Ovary (tissue), 9 donors: ENCODE data around the gene BICC1. TPM values are rescaled to one million over a fixed set of nuclear protein-coding genes. Genes with fewer than 3 reads are reported as not detected.

ENCODE experiments used
- DNase-seq, 5 donors: peaks; one replicate each; pipeline ENCODE4 v3.0.0-alpha.2; 2019 to 2020
- H3K27ac ChIP-seq, 2 donors: fragments of 200-600 bp; one replicate each; pipeline versions ENCODE4 v1.5.1 to v1.8.0; 2019 to 2022
- H3K27me3 ChIP-seq: fragments of 200-600 bp; one replicate; pipeline ENCODE4 v1.8.0; 2022
- H3K36me3 ChIP-seq: fragments of 200-600 bp; sonication (generic); one replicate; pipeline ENCODE4 v1.5.1; 2019
- H3K4me1 ChIP-seq: one replicate; pipeline ENCODE4 v1.8.1; 2013; ENCODE audit warnings: mild to moderate bottlenecking, moderate library complexity; ENCODE audit not compliant: insufficient read depth
- H3K4me3 ChIP-seq: fragments of 200-600 bp; sonication (generic); one replicate; pipeline ENCODE4 v1.5.1; 2017
- H3K9me3 ChIP-seq, 2 donors: fragments of 200-600 bp in 1 of 2; sonication (generic) in 1 of 2; one replicate each; pipeline versions ENCODE4 v1.5.1 to v1.8.1; 2013 to 2019; ENCODE audit warnings: mild to moderate bottlenecking in 1 of 2, moderate library complexity in 1 of 2
- CTCF ChIP-seq, 3 donors: fragments of 450-650 bp in 2 of 3; fragments of 200-600 bp in 1 of 3; IDR thresholded peaks; one replicate each; pipeline versions ENCODE4 v1.5.1 to v1.8.0; 2016 to 2022; ENCODE audit warnings: antibody characterized with exemption in 3 of 3, mild to moderate bottlenecking in 1 of 3
- EP300 ChIP-seq: sonication (generic); formaldehyde crosslinking; IDR thresholded peaks from one replicate; pipeline ENCODE4 v1.6.1; 2017; ENCODE audit warnings: antibody characterized with exemption
- POLR2A ChIP-seq: fragments of 450-650 bp; IDR thresholded peaks from one replicate; pipeline ENCODE4 v1.6.1; 2017; ENCODE audit warnings: antibody characterized with exemption, mild to moderate bottlenecking, moderate library complexity
- WGBS, 3 donors: extraction: QIAGEN DNeasy Blood & Tissue Kit in 1 of 3; methylation state at CpG; one replicate each; pipeline versions ENCODE4 v1.1.5 to v1.1.7; 2013 to 2017; 5-methylcytosine and 5-hydroxymethylcytosine counted together
- intact Hi-C, 4 donors: fragments of 100-400 bp; cut with DNase I; formaldehyde crosslinking; loops; one replicate each; pipeline versions ENCODE4 v1.11.0 to v1.15.1; 2022 to 2023
- polyA plus RNA-seq, 2 donors: library from polyadenylated mRNA; stranded (reverse); fragments of 200-250 nt in 1 of 2; fragments of 350-450 nt in 1 of 2; fragmentation: Illumina TruSeq in 1 of 2; extraction: RNeasy Lipid Tissue Mini Kit (QIAGEN cat#74804) in 1 of 2; gene quantifications; one replicate each; pipeline ENCODE4 v1.2.3, GENCODE V29; 2013 to 2014
- total RNA-seq, 7 donors: library from RNA; depleted of rRNA in 2 of 7; stranded (reverse); fragments of >200 nt in 2 of 7; fragmentation: NEBNext Ultra II Directional in 3 of 7; extraction: Animal tissue kit (Norgen Biotek cat#: 25700) in 3 of 7; gene quantifications; one replicate each; pipeline versions ENCODE4 v1.1.0 to v1.2.4, GENCODE V29; 2016 to 2023
- donor health status: DM: no; HTN: no; CAD: no; lungs with moderate emphysema.
- donor health status: DM: no; HTN: no; CAD: no.
- donor health status: Bipolar disorder and iron deficiency.
- donor health status: DM: yes; HTN: yes; CAD: no.
- donor health status: DM: no; HTN: no; CAD: no.
- donor health status: DM: yes; HTN: yes; CAD: no.

Gene BICC1
- total and polyA plus RNA-seq, 9 donors = 13.6 to 43.4 (median 23.5) TPM

- DNase-seq = no peak
- H3K27me3 ChIP-seq = no peaks in the 10 kb centered on the region
- no peak overlapping the region for H3K27ac ChIP-seq
- intact Hi-C loops = loop anchor here in 2 of 4 donors (10.0 kb wide), 1 partner anchor 227 kb away; no protein-coding TSS in a partner anchor
- 75 to 83% (median 80%) methylated on average over 3 of the region's 3 CpGs for WGBS, 3 donors
- no peak overlapping the region for H3K4me3 ChIP-seq
- peaks cover 5% of the 10 kb centered on the region for H3K4me1 ChIP-seq
- no peak for TF ChIP-seq CTCF (IDR thresholded peaks at IDR 0.05)
- no peak for TF ChIP-seq POLR2A
- TF ChIP-seq EP300 = no peak
- no peaks in the 10 kb centered on the region for H3K36me3 ChIP-seq
- H3K9me3 ChIP-seq = no peaks in the 10 kb centered on the region
These were observed 129.6 kb downstream of the BICC1 start for GRCh38 chr10:58642283-58642682.

- no peak for DNase-seq
- TF ChIP-seq EP300 = no peak
- TF ChIP-seq POLR2A = no peak
- TF ChIP-seq CTCF (IDR thresholded peaks at IDR 0.05) = no peak
- Histone ChIP-seq H3K9me3 (no peaks in the 10 kb centered on the region), H3K27me3 (no peaks in the 10 kb centered on the region), H3K4me1 (peaks cover 5% of the 10 kb centered on the region), H3K27ac (no peak overlapping the region), H3K4me3 (no peak overlapping the region), H3K36me3 (no peaks in the 10 kb centered on the region)
- 44 to 54% (median 51%) methylated on average over 4 of the region's 4 CpGs for WGBS, 3 donors
- intact Hi-C loops = loop anchor here in 2 of 4 donors (10.0 kb wide), 1 partner anchor 228 kb away; no protein-coding TSS in a partner anchor
These were observed 130.3 kb downstream of the BICC1 start for GRCh38 chr10:58642916-58643428.

- Histone ChIP-seq H3K4me3 (no peak overlapping the region), H3K9me3 (no peaks in the 10 kb centered on the region), H3K27me3 (no peaks in the 10 kb centered on the region), H3K4me1 (peaks cover 6% of the 10 kb centered on the region), H3K36me3 (no peaks in the 10 kb centered on the region), H3K27ac (no peak overlapping the region)
- DNase-seq = no peak
- TF ChIP-seq POLR2A (no peak), EP300 (no peak), CTCF (IDR thresholded peaks at IDR 0.05) (no peak)
- intact Hi-C loops = loop anchor here in 2 of 4 donors (10.0 kb wide), 1 partner anchor 230 kb away; no protein-coding TSS in a partner anchor
- 85 to 91% (median 90%) methylated on average over 8 of the region's 8 CpGs for WGBS, 3 donors
These were observed 131.6 kb downstream of the BICC1 start for GRCh38 chr10:58644311-58644710.

GRCh38 chr10:58645416-58646146 is 132.9 kb downstream of the BICC1 start:
- intact Hi-C loops = loop anchor here in 2 of 4 donors (10.0 kb wide), 1 partner anchor 231 kb away; no protein-coding TSS in a partner anchor
- H3K4me1 ChIP-seq = peaks cover 5% of the 10 kb centered on the region

More at GRCh38 chr10:58645416-58646146, 132.9 kb downstream of the BICC1 start:
- no peak overlapping the region for H3K27ac ChIP-seq
- TF ChIP-seq EP300 = no peak
- no peak for TF ChIP-seq CTCF (IDR thresholded peaks at IDR 0.05)
- TF ChIP-seq POLR2A = no peak
- H3K4me3 ChIP-seq = no peak overlapping the region
- H3K27me3 ChIP-seq = no peaks in the 10 kb centered on the region
- H3K36me3 ChIP-seq = no peaks in the 10 kb centered on the region
- H3K9me3 ChIP-seq = no peaks in the 10 kb centered on the region
- DNase-seq = no peak
- WGBS, 3 donors = 64 to 66% (median 65%) methylated on average over 8 of the region's 8 CpGs
